Measurements from ENCODE around the gene CALN1.

DNA sequence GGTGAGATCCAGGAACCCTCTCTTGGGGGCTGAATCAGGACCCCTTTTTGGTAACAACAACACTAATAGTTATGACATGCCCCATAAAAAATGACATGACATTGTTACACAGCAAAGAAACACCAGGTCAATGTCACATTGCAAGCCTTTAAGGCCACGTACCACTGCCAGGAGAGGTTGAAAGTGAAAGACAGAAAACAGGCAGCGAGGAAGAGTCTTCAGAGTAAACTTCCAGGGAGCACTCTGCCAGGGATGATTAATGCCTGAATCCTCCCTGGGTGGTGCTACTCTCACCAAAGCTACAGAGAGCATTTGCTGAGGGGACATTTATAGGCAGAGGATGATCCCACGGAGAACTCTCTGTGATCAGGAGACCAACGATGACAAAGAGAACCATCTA lies 551.6 kb downstream of the CALN1 start:
- TF ChIP-seq EZH2phosphoT487 (IDR thresholded peaks at IDR 0.05; ENCODE audit: low read depth, severe bottlenecking, unreplicated experiment) (no peak), EZH2 (IDR thresholded peaks at IDR 0.05; ENCODE audit: borderline replicate concordance) (no peak)
- TF ChIP-seq, protein P1, sequence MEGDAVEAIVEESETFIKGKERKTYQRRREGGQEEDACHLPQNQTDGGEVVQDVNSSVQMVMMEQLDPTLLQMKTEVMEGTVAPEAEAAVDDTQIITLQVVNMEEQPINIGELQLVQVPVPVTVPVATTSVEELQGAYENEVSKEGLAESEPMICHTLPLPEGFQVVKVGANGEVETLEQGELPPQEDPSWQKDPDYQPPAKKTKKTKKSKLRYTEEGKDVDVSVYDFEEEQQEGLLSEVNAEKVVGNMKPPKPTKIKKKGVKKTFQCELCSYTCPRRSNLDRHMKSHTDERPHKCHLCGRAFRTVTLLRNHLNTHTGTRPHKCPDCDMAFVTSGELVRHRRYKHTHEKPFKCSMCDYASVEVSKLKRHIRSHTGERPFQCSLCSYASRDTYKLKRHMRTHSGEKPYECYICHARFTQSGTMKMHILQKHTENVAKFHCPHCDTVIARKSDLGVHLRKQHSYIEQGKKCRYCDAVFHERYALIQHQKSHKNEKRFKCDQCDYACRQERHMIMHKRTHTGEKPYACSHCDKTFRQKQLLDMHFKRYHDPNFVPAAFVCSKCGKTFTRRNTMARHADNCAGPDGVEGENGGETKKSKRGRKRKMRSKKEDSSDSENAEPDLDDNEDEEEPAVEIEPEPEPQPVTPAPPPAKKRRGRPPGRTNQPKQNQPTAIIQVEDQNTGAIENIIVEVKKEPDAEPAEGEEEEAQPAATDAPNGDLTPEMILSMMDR (IDR thresholded peaks at IDR 0.05; ENCODE audit: poor library complexity), result no peak
